Measurements from ENCODE around the gene CLEC4M.

CLEC4M gene

DNA sequence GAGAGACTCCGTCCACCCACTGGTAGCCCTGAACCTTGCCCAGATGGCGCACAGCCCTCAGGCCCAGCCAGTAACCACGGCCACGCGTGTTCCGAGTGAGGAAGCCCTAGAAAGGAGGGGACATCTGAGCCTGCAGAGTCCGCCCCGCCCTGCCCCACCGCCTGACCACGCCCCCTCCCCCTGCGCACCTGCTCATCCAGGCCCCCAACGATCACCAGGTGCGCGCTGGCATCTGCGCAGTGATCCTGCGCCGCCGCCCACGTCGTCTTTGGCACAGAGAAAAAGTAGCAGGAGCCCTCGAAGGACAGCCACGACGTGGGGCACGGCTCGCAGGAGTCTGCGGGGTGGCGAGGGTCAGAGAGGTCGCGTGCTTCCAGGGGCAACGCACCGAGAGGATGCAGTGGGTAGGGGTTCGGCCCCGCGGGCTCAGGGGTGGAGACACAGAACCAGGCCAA is 33.2 kb upstream of the CLEC4M start:
- TF ChIP-seq ZFP30 (CRISPR knock-in tag; IDR thresholded peaks at IDR 0.05) (no peak), ESRRG (CRISPR knock-in tag; IDR thresholded peaks at IDR 0.05) (no peak), ZFP3 (CRISPR knock-in tag; IDR thresholded peaks at IDR 0.05) (no peak), ZNF70 (CRISPR knock-in tag; IDR thresholded peaks at IDR 0.05) (no peak)
- TF ChIP-seq, protein P1, sequence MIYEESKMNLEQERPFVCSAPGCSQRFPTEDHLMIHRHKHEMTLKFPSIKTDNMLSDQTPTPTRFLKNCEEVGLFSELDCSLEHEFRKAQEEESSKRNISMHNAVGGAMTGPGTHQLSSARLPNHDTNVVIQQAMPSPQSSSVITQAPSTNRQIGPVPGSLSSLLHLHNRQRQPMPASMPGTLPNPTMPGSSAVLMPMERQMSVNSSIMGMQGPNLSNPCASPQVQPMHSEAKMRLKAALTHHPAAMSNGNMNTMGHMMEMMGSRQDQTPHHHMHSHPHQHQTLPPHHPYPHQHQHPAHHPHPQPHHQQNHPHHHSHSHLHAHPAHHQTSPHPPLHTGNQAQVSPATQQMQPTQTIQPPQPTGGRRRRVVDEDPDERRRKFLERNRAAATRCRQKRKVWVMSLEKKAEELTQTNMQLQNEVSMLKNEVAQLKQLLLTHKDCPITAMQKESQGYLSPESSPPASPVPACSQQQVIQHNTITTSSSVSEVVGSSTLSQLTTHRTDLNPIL (CRISPR knock-in tag; IDR thresholded peaks at IDR 0.05; ENCODE audit: low read depth): no peak
- no peak for ATAC-seq

DNA sequence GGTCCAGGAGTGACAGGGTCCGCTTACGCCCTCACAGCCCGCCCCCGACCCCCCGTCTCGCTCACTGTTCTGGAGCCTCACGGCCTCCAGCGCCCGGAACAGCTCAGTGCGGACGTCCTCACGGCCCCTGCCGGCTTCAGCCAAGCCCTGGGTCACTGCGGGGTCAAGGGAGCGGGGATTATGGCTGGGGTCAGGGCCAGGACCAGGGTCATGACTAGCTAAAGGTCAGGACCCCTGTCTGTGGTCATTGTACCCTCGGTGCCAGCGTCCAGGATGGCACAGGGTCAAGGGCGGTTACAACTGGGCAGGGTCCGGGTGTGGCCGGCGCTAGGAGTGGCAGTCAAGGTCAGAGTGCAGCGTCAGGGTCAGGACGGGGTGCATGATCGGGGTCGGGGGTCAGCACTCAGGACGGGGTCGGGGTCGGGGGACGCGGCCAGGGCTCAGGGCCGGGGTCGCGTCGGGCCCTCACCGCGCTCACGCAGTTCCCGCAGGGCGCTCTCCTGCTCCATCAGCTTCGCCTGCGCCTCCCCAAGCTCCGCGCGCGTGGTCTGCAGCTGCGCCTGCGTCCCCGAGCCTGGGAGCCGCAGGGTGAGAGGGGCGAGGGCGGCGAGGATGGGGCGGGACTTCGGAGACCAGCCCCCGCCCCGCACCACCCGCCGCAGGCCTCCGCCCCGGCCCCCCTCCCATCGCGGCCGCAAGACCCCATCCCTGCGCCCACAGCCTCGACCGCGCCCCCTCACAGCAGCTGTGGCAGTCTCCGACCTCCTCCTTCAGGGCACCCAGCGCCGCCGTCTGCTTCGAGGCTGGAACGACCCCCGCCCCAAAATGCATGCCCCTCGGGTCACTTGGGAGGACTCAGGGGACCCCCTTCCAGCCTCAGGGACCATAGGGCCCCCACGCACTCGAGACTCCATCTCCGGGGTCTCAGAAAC is 32.5 kb upstream of the CLEC4M start:
- TF ChIP-seq TOX (CRISPR knock-in tag; IDR thresholded peaks at IDR 0.05; ENCODE audit: borderline replicate concordance) (no peak), ZFP3 (CRISPR knock-in tag; IDR thresholded peaks at IDR 0.05) (no peak), GLIS3 (CRISPR knock-in tag; IDR thresholded peaks at IDR 0.05) (no peak), TSHZ2 (CRISPR knock-in tag; IDR thresholded peaks at IDR 0.05) (no peak), TCF4 (CRISPR knock-in tag; IDR thresholded peaks at IDR 0.05; ENCODE audit: borderline replicate concordance) (no peak), RARB (CRISPR knock-in tag; IDR thresholded peaks at IDR 0.05) (no peak), ARNTL (CRISPR knock-in tag; IDR thresholded peaks at IDR 0.05; ENCODE audit: borderline replicate concordance, low read depth) (no peak), PPARA (CRISPR knock-in tag; IDR thresholded peaks at IDR 0.05; ENCODE audit: borderline replicate concordance) (no peak), BACH2 (CRISPR knock-in tag; IDR thresholded peaks at IDR 0.05; ENCODE audit: borderline replicate concordance) (no peak), ISL1 (CRISPR knock-in tag; IDR thresholded peaks at IDR 0.05) (no peak), ZFP30 (CRISPR knock-in tag; IDR thresholded peaks at IDR 0.05) (no peak), CSDC2 (CRISPR knock-in tag; IDR thresholded peaks at IDR 0.05) (no peak), SNAI2 (CRISPR knock-in tag; IDR thresholded peaks at IDR 0.05) (no peak), ESRRG (CRISPR knock-in tag; IDR thresholded peaks at IDR 0.05) (no peak), OSR1 (CRISPR knock-in tag; IDR thresholded peaks at IDR 0.05) (no peak), ZNF8 (CRISPR knock-in tag; IDR thresholded peaks at IDR 0.05) (no peak)
- TF ChIP-seq, protein P1 (CRISPR knock-in tag; IDR thresholded peaks at IDR 0.05; ENCODE audit: low read depth): no peak
- TF ChIP-seq, protein P2, sequence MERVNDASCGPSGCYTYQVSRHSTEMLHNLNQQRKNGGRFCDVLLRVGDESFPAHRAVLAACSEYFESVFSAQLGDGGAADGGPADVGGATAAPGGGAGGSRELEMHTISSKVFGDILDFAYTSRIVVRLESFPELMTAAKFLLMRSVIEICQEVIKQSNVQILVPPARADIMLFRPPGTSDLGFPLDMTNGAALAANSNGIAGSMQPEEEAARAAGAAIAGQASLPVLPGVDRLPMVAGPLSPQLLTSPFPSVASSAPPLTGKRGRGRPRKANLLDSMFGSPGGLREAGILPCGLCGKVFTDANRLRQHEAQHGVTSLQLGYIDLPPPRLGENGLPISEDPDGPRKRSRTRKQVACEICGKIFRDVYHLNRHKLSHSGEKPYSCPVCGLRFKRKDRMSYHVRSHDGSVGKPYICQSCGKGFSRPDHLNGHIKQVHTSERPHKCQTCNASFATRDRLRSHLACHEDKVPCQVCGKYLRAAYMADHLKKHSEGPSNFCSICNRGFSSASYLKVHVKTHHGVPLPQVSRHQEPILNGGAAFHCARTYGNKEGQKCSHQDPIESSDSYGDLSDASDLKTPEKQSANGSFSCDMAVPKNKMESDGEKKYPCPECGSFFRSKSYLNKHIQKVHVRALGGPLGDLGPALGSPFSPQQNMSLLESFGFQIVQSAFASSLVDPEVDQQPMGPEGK (CRISPR knock-in tag; IDR thresholded peaks at IDR 0.05; ENCODE audit: borderline replicate concordance): no peak
- TF ChIP-seq, protein P3, sequence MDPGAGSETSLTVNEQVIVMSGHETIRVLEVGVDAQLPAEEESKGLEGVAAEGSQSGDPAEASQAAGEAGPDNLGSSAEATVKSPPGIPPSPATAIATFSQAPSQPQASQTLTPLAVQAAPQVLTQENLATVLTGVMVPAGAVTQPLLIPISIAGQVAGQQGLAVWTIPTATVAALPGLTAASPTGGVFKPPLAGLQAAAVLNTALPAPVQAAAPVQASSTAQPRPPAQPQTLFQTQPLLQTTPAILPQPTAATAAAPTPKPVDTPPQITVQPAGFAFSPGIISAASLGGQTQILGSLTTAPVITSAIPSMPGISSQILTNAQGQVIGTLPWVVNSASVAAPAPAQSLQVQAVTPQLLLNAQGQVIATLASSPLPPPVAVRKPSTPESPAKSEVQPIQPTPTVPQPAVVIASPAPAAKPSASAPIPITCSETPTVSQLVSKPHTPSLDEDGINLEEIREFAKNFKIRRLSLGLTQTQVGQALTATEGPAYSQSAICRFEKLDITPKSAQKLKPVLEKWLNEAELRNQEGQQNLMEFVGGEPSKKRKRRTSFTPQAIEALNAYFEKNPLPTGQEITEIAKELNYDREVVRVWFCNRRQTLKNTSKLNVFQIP (CRISPR knock-in tag; IDR thresholded peaks at IDR 0.05; ENCODE audit: borderline replicate concordance, low read depth): no peak
- TF ChIP-seq, protein P4, sequence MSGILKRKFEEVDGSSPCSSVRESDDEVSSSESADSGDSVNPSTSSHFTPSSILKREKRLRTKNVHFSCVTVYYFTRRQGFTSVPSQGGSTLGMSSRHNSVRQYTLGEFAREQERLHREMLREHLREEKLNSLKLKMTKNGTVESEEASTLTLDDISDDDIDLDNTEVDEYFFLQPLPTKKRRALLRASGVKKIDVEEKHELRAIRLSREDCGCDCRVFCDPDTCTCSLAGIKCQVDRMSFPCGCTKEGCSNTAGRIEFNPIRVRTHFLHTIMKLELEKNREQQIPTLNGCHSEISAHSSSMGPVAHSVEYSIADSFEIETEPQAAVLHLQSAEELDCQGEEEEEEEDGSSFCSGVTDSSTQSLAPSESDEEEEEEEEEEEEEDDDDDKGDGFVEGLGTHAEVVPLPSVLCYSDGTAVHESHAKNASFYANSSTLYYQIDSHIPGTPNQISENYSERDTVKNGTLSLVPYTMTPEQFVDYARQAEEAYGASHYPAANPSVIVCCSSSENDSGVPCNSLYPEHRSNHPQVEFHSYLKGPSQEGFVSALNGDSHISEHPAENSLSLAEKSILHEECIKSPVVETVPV (CRISPR knock-in tag; IDR thresholded peaks at IDR 0.05): no peak
- ATAC-seq: no peak

Measured in SK-N-SH treated with all-trans-retinoic acid at 6 μM for 48 hours (cell line).